Ramos (cell line): Measurements from ENCODE around the gene SLC25A21.

Source experiments
- in situ Hi-C: fragments of 300-500 bp; cut with MboI; formaldehyde crosslinking; loops from one replicate; pipeline ENCODE4 v1.14.3; 2022; ENCODE audit warnings: low sequenced_read_pairs; ENCODE audit not compliant: unreplicated experiment

SLC25A21 gene

DNA sequence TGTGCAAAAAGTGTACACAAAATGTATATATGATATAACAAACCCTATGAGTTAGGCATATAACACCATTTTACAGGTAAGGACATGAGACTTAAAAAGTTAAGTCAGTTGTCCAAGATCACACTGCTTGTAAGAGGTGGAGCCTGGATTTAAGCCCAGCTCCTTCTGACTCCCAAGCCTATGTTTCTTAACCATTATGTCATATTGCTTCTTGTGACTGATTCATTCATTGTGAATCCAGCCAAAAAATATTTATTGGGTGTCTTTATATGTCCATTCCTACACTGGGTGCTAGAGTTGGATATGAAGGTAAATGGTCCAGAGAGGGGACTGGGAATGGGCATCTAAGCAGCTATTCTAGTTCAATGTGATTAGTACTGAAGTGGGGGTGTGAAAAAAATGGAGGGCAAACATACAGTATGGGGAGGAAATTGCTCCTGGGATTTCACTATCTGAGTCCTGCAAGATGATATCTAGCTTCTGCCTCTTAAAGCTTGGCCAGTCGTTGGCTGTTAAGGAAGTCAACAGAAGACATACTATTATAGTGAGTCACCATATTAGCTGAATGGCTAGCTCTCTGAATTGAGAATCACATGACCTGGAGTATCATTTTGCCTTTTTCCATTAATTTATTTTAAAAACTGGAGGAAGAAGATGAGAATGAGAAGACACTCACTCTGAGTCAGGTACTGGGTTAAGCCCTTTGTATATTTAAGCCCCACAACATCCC lies 481.9 kb downstream of the SLC25A21 start:
- in situ Hi-C loops: no loop called here

DNA sequence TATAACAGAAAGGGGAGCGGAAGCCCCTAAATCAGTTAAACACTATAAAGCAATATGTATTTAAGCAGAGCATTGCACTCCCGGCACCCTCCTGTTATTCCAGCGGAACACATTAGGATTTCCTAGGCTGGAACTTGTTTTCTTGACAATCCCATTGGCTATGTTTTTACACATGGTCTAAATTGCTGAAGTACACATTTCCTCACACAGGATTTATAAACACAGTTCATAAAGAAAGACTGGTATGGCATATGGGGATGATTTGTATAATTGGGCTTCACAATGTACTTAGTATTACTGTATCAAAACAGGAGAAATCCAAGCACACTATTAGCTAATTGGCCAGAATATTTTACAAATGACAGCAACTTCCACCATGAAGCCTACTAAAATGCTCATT lies 487.5 kb downstream of the SLC25A21 start:
- in situ Hi-C loops: no loop called here

DNA sequence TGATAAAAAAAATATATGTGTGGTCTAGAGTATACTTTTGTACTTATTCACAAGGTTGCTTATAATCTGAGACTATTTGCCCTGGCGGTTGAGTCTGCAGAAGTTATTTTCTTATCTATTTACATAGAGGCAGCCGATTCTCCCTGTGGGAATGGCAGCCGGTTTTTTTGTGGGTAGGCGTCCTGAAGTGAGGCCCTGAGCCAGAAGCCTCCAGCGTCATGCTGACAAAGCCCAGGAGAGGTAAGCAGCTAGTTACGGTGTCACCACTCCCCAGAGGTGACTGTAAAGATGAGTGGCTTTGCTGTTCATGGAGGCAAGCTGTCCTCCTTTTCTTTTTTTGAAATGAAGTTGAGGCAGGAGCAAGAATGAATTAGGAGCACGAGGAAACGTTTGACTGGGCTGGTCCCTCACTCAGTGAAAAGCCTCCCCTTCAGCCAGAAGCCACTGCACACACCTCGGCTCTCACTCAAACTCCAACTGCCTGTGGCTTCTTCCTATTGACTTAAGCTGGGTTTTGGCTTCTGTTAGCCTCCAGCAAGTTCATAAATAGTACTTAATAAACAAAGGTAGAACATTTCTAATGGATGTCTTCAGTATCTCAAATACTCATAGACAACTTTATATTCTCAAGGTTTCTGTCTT lies 489.2 kb downstream of the SLC25A21 start:
- in situ Hi-C loops: no loop called here

DNA sequence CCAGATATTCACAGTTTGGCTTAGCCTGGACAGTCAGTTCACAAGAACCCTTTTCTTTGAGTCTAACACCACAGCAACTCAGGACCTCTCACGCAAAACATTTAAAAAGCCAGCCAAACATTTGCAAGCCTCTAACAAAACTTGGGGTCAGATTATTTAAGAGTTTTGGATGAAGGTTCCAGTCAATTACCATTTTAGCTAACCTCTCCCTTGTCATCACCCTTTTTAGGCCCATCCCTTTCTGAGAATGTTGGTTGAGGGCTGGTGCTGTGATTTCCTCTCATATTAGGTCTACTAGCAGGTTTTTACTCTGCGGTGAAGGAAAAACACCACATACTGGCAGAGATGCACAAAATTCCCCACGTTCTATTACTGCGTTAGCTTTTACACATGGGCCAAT lies 490.1 kb downstream of the SLC25A21 start:
- in situ Hi-C loops: no loop called here

DNA sequence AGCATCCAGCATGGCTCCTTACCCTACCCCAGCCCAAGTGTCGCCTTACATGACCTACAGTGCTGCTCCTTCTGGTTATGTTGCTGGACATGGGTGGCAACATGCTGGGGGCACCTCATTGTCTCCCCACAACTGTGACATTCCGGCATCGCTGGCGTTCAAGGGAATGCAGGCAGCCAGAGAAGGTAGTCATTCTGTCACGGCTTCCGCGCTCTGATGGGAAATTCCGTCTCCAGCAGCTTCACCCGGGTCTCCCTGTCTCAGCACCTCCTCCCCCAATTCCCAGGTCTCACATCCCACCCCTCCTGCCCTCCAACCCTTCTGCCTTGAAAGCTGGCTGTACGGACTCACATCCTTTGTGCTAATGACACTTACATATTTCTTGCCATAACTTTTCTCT lies 496.2 kb downstream of the SLC25A21 start:
- in situ Hi-C loops: no loop called here

DNA sequence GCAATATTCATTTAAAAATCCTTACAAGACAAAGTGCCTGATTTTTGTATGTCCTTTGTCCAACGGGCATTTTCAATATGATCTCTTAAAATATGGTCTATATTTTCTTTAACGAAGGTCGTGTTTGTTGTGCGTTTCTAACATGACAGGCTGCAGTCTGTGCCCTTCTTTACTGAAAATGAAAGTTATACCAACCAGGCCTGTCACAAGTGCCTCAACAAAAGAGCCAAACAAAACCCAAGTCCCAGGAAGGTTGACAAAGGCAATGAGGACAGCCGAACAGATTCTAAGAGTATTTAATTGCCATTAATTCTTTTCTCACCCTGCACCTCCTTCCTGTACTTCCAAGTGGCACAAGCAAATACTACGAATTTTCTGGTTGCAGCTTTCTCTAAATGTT lies 496.8 kb downstream of the SLC25A21 start:
- in situ Hi-C loops: no loop called here

DNA sequence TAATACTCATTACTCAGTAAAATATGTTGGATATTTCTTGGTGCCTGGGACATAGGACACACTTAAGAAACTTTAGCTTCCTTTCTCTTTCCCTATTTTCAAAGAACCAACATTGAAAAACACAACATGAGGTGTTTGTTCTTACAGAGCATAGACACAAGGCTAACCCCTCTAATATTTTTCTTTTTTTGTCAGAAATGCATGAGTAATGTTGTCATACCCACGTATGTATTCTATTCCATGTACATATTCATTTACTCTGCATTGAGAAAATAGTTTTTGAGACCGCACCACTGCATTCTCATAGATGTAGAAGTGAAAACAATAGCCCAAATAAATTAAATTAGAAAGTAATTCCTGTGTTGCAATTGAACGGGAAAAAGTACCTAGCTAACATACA lies 497.7 kb downstream of the SLC25A21 start:
- in situ Hi-C loops: no loop called here

DNA sequence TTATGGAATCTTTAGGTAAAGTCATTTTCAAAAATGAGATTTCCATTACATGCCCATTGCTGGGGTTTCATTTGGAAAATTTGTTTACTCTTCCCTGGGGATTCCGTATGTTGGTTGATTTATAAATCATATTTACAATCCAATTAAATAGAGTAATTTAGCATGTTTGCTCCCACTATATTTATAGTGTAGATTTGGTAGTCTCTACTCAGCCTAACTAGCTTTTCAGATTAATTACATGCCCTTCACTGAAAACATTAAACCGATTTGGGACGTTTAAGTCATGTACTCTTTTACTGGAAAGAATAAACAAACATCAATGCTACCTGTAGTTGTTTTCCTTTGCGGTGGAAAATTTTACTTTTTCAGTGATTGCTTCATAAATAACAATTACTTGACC lies 500.3 kb downstream of the SLC25A21 start:
- in situ Hi-C loops: no loop called here

DNA sequence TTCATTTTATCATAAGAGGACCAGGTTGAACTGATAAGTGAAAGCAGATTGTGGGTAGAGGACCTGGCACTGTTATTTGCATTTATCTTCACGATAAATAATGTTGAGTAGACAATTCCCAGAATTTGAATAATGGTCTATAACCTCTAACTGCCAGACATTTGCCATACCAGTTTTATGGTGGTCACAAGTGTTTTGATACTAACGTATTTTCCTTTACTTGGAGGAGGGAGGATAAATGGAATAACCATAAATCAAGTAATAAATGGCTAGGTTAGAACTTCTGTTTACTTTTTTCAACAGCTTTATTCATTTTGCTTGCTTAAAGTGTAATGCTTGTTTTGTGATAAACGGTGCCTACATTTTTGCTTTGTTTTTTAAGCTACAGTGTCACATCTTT lies 501.3 kb downstream of the SLC25A21 start:
- in situ Hi-C loops: no loop called here

DNA sequence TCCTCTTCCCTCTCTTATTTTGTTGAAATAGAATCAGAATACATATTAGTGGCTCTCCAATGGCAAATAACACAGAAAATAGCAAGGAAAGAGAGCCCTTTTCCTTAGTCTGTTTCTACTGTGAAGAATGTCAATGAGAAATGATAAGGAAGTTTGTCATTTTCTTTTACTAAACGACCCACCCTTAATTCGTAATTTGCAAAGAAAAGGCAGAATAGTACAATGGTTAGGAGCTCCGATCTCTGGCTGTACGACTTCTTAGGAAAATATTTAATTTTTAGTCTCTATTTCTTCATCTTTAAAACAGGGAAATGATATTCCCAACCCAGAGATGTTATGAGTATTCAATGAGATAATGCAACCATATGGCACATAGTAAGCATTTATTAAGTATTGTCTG lies 504.7 kb downstream of the SLC25A21 start:
- in situ Hi-C loops: no loop called here

DNA sequence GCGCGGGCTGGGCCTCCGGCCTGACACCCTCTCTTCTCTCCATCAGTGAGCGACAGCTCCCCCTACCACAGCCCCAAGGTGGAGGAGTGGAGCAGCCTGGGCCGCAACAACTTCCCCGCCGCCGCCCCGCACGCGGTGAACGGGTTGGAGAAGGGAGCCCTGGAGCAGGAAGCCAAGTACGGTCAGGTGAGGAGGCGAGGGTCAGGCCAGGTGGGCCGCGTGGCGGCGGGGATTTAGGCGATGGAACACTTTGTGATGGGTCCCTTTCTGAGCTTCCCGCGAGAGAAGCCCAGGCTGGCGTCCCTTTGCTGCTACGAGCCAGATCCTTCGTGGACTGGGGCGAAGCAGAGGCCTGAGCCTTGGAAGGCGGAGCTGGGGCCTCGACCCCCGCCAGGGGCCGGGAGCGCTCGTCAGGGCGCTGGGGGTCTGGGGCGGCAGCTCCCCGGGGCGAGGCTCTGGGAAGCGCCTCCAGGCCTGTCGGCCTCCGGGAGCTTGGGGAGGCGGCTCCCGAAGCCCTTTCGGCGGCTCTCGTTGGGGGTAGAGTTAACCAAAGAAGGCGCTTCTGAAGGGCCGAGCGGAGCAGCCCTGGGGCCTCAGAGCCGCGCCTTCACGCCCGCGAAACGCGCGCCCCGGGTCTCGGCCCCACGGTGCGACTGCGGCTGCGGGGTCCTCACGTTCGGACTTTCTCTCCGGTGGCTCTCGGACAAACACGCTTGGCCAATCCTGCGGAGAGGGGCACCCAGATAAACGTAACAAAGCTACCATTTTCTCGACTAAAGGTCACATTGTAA lies 505.8 kb downstream of the SLC25A21 start:
- in situ Hi-C loops: no loop called here

DNA sequence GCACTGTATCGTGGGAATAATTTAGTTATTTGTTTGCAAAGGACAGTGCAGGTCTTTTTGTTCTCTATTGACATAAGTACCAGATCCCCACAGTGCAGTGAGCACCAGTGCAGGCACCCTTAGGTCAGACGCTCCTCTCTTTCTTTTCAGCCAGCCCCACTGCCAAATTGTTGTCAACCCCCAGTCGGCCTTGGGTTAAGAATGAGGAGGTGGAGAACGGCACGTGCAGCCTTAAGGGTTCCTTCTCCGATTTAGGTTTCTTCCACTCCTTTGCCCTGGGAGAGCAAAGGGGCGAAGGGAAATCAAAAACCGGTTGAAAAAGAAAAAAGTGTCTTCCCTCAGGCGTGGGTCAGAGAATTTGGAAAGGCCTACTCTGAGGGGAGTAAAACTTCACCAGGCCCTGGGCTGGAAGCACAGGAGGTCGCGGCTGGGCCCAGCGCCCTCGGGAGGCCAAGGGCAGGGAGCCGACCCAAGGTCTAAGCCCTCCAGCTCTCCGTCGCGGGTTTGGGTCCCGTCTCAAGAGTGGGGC lies 506.5 kb downstream of the SLC25A21 start:
- in situ Hi-C loops: no loop called here

DNA sequence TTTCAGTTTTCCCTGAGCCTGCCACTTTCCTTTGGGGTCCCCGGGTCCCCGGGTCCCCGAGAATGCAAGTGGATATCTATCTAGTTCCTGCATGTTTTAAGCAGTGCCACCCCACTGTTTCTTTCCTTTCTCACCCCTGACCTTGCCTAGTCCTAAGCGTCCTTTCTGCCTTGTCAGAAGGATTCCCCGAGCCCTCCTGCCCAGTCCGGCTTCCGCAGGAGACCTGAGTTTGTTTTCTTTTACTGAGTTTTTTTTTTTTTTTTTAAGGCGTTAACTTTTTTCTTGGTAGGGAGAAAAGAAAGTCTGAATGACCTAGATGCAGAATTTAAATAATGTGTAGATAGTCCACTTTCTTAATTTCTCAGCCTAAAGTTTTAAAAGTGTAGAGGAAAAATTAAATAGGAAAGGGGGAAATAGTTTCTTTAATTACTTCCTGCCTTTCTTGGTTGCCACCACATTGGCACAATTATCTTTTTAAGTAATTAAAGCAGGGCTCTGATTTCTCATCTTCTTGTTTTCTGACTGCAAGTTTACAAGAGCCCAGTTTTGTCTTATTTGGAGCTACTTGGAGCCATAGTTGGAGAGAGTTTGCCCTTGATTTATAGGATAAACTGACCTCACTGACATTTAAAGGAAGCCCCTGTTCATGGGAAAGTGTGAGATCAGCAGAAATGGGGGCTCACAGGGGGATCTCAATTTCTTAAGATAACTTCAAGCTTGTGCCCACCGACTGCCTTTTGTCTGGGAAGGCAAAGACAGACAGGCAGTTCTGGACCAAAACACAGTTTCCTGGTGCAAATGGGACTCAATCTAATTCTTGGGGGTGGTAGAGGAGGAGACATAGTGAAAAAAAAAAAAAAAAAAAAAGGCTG lies 507.8 kb downstream of the SLC25A21 start:
- in situ Hi-C loops: no loop called here

DNA sequence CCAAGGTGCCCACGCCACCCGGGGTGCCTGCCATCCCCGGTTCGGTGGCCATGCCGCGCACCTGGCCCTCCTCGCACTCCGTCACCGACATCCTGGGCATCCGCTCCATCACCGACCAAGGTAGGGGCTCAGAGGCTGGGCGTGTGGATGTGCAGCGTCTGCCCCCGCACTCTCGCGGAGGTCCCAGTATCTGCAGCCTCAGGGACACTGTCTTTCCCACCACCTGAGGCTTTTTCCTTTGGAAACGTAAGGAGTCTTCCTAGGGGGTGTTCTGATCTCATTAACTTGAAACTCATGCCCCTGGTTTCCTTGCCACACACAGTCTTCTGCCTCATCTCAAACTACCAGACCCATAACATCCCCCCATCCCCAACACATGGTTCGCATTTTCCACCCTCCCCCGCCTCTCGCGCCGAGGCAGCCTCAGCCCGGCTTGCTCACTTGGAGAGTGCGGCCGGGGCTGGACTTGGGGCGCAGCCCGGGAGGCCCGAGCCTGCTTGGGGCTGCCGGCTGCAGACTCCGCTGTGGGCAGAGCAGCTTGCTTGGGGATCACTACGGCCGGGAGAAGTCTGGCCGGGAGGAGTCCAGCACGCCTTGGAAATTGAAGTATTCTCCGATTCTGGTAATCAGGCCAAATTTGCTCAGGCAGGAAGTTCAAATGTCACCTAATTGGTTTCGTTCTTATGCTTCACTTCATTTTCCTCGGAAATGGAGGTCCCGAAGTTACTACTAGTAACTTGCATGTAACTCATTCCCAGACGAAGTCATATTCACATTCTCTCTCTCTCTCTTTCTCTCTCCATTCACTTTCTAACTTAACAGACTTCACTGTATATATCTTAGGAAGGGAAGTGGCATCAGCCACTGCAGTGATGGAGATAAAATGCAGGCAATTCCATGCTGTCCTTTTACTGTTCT lies 508.7 kb downstream of the SLC25A21 start:
- in situ Hi-C loops: no loop called here

DNA sequence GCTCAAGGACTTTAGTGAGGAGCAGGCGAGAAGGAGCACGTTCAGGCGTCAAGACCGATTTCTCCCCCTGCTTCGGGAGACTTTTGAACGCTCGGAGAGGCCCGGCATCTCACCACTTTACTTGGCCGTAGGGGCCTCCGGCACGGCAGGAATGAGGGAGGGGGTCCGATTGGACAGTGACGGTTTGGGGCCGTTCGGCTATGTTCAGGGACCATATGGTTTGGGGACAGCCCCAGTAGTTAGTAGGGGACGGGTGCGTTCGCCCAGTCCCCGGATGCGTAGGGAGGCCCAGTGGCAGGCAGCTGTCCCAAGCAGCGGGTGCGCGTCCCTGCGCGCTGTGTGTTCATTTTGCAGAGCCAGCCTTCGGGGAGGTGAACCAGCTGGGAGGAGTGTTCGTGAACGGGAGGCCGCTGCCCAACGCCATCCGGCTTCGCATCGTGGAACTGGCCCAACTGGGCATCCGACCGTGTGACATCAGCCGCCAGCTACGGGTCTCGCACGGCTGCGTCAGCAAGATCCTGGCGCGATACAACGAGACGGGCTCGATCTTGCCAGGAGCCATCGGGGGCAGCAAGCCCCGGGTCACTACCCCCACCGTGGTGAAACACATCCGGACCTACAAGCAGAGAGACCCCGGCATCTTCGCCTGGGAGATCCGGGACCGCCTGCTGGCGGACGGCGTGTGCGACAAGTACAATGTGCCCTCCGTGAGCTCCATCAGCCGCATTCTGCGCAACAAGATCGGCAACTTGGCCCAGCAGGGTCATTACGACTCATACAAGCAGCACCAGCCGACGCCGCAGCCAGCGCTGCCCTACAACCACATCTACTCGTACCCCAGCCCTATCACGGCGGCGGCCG lies 509.6 kb downstream of the SLC25A21 start:
- in situ Hi-C loops: no loop called here

DNA sequence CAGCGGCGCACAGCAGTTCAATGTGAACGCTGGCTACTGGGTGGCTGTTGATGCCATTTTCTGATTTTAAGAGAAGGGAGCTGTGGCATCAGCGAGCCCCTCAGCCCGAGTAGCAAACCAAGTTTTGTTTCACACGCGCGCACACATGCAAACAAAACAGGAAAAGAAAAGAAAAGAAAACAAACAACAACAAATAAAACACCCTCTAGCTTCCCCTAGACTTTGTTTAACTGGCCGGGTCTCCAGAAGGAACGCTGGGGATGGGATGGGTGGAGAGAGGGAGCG lies 510.2 kb downstream of the SLC25A21 start:
- in situ Hi-C loops: no loop called here

DNA sequence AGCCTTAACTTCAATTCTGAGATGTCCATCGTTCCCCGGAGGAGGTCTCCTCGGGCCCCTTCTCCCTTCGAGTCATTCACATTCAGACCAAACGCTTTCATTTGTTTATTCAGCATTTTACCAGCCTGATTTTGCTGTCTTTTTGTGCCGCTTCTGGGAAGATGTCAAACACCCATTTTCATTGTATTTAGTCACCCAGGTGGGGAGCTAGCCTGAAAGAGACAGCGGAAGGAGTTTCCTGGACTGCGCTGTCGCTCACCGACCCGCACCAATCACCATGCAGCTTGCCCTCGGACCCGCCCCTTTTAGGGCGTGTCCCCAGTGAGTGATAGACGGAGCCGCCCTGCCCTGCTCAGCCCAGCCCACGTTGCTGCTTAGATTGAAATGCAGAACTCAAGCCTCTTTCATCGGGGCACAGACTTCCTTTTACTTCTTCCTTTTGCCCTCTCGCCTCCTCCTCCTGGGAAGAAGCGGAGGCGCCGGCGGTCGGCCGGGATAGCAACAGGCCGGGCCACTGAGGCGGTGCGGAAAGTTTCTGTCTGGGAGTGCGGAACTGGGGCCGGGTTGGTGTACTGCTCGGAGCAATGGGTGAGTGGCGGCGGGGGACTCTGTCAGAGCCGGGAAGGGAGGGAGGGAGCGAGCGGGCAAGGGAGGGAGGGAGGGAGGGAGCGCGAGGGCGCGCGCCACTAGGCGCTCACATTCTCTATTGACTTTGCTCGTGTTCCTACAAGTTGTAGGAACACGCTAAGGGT lies 510.7 kb downstream of the SLC25A21 start, which contains the start of gene PAX9:
TSS of gene PAX9 (plus strand) at position 355 of the 752 bp plus-strand sequence. CDS start at position 585, 230 bp downstream.
- in situ Hi-C loops: no loop called here
